Cortex of kidney (tissue), 1 donor: ENCODE data around the gene EPN2.
"Not testable (repeated sequence)": the region's sequence is repeated elsewhere in the genome, so short reads cannot be mapped to it uniquely, and the experiment has no call there.

Source experiments
- DNase-seq: peaks from one replicate; lab custom pipeline; 2025; lab: John Stamatoyannopoulos, UW

Gene EPN2

GRCh38 chr17:19268611-19269010 is 31.4 kb downstream of the EPN2 start:
- DNase-seq: no peak

GRCh38 chr17:19269106-19269505 is 31.9 kb downstream of the EPN2 start:
- no peak for DNase-seq

- DNase-seq: no peak
Observed at GRCh38 chr17:19269641-19270040, 32.5 kb downstream of the EPN2 start.

- no peak for DNase-seq
Observed at GRCh38 chr17:19270347-19270703, 33.2 kb downstream of the EPN2 start.

GRCh38 chr17:19270704-19271611 is 33.8 kb downstream of the EPN2 start:
- DNase-seq: no peak

GRCh38 chr17:19271780-19272357 is 34.7 kb downstream of the EPN2 start:
- no peak for DNase-seq

- no peak for DNase-seq
Observed at GRCh38 chr17:19273731-19274130, 36.6 kb downstream of the EPN2 start.

GRCh38 chr17:19274893-19275292 is 37.7 kb downstream of the EPN2 start:
- DNase-seq: no peak

- no peak for DNase-seq
Observed at GRCh38 chr17:19275457-19276127, 38.4 kb downstream of the EPN2 start.

- not testable (repeated sequence) for DNase-seq
Observed at GRCh38 chr17:19278284-19278683, 41.1 kb downstream of the EPN2 start.

GRCh38 chr17:19278729-19279128 is 41.6 kb downstream of the EPN2 start:
- no peak for DNase-seq

- no peak for DNase-seq
Observed at GRCh38 chr17:19281161-19281560, 44.0 kb downstream of the EPN2 start.

- DNase-seq: no peak
Observed at GRCh38 chr17:19284005-19284959, 47.1 kb downstream of the EPN2 start.

GRCh38 chr17:19285213-19285900 is 48.2 kb downstream of the EPN2 start:
- DNase-seq: no peak

GRCh38 chr17:19286751-19287341 is 49.7 kb downstream of the EPN2 start:
- DNase-seq: no peak

- no peak for DNase-seq
Observed at GRCh38 chr17:19287651-19288050, 50.5 kb downstream of the EPN2 start.

GRCh38 chr17:19288453-19288852 is 51.3 kb downstream of the EPN2 start:
- no peak for DNase-seq

- DNase-seq: no peak
Observed at GRCh38 chr17:19290066-19290705, 53.0 kb downstream of the EPN2 start.

- no peak for DNase-seq
Observed at GRCh38 chr17:19291646-19292376, 54.6 kb downstream of the EPN2 start.

- DNase-seq: no peak
Observed at GRCh38 chr17:19292377-19292711, 55.2 kb downstream of the EPN2 start.
